ENCODE data around the gene ZNF611. TPM values are rescaled to one million over a fixed set of nuclear protein-coding genes. Genes with fewer than 3 reads are reported as not detected.
"Not testable (repeated sequence)": the region's sequence is repeated elsewhere in the genome, so short reads cannot be mapped to it uniquely, and the experiment has no call there.

The ZNF611 gene
- total RNA-seq, 1 donor from 2014 or later: 11.9 TPM

DNA sequence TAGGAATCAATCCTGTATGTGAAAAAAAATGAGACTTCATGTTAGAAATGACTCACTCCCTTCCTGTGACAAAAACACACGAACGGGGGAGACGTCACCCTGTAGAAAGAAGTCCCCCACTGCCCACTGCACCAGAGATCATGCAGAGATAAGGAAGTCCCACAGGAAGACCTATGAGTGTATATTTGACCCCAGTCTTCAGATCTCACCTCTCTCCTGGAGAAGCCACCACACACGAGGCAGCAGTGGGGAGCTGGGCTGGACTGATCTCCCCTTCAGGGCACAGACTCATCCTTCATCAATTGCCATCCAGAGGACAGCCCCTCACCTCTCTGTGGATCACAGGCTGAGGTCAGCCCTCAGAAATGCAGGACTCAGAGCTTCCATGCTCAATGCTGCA is 18.9 kb downstream of the ZNF611 start:
- peak; percentile 71 for DNase-seq

DNA sequence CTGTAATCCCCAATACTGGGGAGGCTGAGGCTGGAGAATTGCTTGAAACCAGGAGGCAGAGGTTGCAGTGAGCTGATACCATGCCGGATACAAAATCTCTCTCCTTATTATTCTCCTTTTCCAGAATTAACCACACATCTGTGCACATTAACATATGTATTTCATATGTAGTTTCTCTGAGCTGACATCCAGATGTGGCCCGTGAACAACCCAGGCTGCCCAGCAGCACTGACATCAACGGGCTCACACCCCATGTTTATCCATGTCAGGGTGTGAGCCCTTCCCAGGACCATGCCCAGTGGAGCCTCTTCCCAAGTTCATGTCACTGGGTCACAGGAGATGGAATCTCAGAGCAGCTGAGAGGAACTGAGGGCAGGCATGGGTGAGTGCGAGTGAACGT is 19.5 kb downstream of the ZNF611 start:
- DNase-seq: not testable (repeated sequence)

DNA sequence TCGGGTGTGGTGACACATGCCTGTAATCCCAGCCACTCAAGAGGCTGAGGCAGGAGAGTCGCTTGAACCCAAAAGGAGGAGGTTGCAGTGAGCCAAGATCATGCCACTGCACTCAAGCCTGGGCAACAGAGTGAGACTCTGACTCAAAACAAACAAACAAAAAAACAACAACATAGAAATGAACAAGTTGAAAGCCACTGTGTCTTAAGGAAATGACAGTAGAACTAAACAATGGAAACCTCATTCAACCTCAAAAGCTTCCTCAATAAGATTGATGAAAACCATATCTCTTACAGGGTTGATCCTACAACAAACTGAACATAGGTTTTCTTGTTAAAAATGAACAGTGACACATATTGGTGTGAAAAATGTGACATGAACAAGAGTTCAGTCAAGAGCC is 21.8 kb downstream of the ZNF611 start:
- not testable (repeated sequence) for DNase-seq

DNA sequence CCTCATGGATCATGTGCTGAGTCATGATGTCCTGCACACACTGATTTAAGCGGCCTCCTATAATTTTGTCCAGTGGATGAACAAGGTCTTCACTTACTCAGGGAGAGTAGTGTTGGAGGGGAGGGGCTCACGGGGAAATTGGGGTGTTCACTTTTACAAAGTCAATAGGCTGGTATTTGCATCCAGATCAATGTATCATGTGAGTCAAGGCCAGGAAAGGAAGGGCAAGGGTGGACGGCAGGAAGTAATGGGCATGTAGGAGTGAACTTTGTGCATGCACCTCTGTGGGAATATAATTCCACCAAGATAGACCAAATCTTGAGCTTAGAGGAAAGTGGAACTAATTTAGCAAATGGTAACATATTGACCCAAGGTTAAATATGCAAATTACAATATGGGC is 23.2 kb downstream of the ZNF611 start:
- not testable (repeated sequence) for DNase-seq

DNA sequence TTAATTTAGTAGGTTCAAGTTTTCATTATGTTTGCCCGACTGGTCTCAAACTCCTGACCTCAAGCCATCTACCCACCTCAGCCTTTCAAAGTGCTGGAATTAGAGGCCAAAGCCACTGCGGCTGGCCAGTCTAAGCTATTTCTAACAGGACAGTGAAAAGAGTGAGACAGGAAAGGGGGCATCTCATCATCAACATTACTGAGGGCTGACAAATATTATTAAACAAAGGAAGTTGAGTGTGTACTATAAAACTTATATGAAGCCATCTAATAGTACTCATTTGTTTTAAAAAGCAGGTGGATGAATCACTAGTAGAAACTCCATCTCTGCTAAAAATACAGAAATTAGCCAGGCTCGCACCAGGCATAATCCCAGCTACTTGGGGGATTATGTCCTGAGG is 24.3 kb downstream of the ZNF611 start:
- no peak for DNase-seq

DNA sequence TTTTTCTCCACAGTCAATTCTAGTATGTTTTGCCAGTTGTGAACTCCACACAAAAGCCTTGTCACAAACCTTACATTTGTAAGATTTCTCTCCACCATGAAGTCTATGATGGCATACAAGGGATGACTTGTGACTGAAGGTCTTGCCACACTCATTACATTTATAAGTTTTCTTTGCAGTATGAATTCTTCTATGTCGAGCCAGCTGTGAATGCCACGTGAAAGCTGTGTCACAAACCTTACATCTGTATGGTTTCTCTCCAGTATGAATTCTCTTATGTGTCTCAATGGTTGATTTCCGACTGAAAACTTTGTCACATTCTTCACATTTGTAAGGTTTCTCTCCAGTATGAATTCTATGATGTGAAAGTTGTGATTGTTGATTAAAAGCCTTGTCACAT is 29.2 kb downstream of the ZNF611 start:
- not testable (repeated sequence) for DNase-seq

DNA sequence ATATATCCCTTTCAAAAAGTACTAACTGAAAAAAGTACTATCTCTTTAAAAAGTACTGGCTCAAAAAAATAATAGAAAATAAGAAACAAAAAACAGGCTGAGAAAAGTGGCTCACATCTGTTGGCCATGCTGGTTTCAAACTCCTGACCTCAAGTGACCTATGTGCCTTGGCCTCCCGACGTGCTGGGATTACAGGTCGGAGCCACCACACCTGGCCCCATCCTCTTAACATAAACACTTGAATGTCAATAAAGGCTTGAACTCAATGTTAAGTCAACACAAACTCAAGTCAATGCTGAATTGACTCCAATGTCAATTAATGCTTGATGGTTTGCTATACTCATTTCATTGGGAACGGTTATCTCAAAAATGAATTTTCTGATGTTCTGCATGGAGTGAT is 30.9 kb downstream of the ZNF611 start:
- no peak for DNase-seq

DNA sequence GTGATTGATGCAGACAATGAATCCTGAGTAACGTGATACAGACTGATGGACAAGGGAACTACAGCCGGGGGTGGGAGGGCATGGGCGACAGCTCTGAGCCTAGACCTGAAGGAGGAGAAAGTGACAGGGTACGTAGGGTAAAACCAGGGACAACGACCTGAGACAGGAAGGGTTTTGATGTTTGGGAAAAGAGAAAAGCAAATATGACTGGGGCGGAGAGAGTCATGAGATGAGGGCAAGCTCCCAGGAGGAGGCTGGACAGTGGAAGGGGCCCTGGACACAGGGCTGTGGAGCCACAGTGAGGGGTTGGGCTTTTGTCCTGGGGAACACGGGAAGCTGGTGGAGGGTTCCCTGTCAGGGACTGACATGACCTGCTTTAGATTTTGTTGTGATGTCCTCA is 34.2 kb downstream of the ZNF611 start:
- no peak for DNase-seq

DNA sequence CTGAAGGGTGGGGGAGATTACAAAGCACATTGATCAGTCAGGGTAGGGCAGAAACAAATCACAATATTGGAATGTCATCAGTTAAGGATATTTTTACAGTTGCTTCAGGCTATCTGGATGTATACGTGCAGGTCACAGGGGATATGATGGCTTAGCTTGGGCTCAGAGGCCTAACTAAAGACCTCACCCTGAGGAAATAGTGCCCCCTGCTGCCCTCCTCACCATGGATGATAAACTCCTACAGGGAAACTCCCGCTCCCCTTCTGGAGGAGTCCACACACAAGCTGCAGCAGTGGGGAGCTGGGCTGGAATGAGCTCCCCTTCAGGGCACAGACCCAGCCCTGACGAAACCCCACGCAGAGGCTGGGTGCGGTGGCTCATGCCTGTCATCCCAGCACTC is 35.3 kb downstream of the ZNF611 start:
- DNase-seq: peak; percentile 11

DNA sequence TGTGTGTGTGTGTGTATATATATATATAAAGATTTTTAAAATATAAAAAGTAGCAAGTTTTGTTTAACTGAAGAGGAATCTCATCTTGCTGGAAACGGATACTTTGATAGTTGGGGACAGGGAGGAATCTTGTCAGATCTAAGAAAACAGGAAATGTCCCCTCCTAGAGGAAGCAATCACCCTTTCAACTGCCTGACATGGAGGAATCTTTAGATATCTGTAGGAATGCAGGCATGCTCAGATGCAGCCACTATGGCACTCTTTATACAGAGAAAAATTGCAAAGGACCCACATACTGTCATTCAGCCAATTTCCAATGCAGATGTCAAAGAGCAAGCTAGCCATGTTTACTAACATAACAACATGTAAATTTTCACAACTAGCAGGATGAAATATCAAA is 38.8 kb downstream of the ZNF611 start:
- no peak for DNase-seq

DNA sequence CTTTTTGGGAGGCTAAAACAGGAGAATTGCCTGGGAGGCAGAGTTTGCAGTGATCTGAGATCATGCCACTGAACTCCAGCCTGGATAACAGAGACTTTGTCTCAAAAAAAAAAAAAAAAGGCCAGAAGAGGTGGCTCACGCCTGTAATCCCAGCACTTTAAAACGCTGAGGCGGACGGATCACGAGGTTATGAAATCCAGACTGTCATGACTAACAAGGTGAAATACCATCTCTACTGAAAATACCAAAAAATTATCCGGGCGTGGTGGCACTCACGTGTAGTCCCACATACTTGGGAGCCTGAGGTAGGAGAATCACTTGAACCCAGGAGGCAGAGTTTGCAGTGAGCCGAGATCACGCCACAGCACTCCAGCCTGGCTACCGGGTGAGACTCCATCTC is 39.9 kb downstream of the ZNF611 start:
- DNase-seq: no peak

DNA sequence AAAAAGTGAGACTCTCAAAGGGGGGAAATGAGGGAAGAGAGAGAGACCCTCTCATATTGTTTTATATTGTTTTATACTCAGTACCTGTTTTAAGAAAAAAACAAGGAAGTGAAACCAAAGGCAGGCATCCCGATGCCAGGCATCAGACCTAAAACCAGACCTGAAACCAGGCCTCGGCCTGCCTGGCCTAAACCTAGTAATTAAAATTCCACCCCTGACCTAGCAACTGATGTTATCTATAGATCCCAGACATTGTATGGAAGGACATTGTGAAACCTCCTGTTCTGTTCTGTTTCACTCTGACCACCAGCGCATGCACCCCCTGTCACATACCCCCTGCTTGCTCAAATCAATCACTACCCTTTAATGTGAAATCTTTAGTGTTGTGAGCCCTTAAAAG is 40.6 kb downstream of the ZNF611 start:
- not testable (repeated sequence) for DNase-seq

DNA sequence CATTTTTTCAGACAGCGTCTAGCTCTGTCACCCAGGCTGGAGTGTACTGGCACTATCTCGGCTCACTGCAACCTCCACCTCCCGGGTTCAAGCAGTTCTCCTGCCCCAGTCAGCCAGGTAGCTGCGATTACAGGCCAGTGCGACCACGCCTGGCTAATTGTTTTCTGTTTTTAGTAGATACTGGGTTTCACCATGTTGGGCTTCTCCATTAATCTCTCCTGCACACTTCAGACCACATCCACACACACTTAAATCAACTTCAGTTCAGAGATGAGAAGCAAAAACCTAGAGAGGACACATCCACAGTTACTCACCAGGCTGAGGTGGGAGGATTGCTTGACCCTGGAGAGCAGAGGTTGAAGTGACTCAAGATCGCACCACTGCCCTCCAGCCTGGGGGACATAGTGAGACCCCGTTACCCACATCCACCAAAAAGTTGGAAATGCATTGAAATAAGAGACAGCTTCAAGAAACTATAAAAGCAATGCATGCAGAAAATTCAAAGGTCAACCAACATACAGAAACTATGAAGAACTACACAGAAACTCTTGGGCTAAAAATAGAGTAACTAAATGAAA is 42.3 kb downstream of the ZNF611 start:
- no peak for DNase-seq

DNA sequence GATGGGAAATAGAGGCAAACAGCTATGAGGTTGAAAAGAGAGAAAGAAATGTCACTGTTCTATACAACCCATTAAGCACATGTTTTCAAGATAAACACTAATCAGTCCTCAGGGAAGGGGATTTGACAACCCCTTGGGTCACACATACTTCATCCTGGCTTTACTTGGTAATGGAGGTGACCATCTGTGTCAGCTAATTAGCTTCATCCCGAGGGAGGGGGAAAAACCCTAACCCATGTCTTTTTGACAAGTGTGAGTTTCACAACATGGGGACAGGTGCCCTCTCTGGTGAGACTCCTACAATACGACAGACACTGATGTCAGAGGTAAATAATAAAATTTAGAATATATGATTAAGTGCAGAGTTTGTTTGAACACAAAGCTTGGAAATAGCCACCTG is 43.1 kb downstream of the ZNF611 start:
- DNase-seq: no peak

DNA sequence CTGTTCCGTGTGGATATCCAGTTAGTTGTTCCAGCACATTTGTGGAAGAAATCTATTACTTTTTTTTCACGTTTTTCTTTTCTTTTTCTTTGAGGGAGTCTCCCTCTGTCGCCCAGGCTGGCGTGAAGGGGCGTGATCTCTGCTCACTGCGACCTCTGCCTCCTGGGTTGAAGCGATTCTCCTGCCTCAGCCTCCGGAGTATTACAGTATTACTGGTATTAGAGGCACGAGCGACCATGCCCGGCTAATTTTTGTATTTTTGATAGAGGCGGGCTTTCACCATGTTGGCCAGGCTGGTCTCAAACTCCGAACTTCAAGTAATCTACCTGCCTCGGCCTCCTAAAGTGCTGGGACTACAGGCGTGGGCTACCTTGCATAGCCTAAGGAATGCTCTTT is 43.6 kb downstream of the ZNF611 start:
- DNase-seq: no peak

DNA sequence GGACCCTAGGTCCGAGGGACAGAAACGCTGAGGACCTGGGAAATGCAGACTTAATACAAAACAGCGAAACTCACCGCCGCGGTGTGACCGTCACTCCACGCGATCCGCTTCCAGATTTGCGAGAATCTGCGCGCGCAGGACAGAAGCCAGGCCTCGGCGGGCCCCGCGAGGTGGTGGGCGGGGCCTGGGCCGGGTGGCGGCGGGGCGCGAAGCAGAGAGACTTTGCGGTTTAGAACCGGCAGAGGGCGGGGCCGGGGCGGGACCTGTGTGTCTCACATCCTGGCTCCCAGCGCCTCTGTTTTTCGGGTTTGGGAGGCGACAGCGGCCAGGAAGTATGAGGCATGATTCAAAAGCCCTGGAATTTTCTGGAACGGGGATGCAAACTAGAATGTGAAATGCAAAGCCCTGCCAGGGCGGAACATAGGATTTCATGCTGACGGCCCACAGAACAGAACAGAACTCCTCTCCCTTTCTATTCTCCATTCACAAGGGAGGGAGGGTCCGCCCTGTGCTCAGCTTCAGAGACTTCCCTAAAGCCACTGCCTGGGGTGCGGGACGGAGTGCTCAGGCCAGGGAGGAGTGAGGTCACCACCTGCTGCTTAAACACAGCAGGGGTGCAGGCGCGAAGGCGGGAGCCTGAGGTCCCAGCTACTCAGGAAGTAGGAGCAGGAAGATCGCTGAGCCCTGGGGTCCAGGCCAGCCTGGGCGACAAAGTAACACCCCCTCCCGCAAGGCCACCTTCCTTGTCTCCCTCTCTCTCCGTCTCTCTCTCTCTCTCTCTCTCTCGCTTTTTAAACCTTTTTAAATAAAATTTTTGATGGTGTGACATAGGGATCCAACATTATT is 44.3 kb downstream of the ZNF611 start:
- DNase-seq: peak; percentile 95

DNA sequence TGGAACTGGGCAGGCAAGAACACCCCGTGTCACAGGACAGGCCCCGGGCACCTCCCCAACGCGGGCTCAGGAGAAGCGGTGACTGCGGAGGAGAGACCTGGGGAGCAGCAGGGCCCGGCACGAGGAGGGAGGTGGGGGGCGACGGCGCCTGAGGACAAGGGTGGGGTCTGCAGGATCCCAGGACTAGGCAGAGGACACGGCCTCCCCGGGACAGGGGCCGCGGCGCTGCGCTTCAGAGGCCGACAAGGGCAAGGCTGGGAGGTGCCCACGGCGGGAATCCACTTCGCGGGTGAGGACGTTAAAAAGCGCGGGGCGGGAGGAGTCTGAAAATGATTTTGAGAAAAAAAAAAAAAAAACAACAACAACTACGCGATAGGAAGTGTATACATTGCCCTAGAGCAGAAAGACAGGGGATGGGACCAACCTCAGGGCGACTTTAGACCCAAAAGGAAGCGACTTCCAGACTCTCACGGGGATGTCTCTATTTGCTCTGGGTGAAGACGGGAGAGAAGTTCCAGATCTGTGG is 44.9 kb downstream of the ZNF611 start:
- DNase-seq: no peak

DNA sequence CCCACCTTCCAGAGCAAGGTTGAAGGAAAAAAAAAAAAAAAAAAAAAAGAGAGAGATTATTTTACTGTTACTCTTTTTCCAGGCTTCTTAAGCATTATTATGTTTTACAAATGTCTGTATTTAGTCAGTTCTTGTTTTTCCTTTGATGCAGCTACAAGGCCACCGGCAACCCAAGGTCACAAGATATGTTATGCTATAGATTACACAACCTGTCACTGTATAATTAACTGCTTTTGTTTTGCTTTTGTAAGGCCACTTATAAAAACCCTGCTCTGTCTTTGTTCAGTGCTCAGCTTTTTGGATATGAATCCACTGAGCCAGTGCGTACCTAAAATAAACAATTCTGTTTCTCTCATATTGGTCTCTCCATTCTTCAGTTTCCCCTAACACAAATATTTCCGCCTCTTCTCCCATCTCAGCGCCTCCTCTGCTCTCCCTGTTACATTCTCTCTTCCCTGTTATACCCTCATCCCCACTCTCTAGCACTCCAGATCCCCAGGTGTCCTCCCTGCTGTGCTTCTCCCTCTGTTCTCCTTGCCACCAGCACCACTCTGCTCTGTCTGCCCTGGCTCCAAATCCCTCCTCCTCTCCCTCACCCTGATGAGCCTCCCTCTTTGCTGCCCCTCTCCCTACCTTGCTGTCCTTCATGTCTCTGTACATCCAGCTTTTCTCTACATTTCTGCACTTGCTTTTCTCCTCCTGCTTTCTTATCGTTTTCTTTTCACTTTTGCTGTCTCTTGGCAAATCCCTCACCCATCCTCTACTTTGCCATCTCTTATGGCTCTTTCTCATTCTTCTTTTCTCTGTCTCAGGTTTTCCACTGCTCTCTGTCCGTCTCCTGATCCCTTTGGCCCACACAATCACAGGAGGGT is 45.7 kb downstream of the ZNF611 start:
- DNase-seq: peak; percentile 19

DNA sequence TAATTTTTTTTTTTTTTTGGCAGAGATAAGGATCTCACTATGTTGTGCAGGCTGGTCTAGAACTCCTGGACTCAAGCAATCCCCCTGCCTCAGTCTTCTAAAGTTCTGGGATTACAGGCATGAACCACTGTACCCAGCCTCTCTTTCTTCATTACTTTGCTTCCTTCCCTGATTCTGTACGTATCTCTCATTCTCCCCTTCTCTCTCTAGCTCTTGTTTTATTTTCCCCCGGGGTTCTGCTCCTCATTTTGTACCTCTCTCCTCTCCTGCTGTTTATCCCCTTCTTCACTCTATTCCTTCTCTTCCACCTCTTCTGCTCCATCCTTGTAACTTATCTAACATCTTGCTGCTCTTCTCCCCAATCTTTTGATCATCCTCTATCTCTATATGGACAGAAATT is 46.5 kb downstream of the ZNF611 start:
- DNase-seq: no peak

DNA sequence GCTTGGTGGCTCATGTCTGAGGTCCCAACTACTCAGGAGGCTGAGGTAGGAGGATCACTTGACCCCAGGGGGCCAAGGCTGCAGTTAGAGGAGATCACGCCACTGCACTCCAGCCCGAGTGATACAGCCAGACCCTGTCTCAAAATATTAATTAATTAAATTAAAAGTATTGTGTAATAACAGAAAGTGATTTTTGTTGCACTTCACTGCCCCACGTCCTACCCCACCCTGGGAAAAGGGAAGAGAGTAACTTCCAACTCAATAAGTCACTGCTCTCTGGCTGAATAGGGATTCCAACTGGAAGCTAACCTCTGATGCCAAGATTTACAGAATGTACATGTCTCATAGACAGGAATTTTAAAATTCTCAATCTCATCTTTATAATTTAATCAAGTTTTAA is 47.2 kb downstream of the ZNF611 start:
- no peak for DNase-seq

DNA sequence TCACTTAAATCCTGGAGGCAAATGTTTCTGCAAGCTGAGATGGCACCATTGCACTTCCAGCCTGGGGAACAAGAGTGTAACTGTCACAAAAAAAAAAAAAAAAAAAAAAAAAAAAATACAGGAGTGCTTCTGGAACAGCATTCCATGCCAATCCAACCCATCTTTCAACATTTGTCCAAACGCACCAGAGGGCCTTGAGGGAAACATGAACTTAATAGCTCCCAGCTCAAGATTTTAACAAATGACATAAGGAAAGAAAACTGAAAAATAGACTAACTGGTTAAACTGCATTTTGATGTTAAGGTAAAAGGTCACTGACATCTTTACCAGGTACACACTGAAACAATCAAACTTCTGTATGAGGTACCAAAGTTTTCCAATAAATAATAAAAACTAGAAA is 49.0 kb downstream of the ZNF611 start:
- DNase-seq: no peak

DNA sequence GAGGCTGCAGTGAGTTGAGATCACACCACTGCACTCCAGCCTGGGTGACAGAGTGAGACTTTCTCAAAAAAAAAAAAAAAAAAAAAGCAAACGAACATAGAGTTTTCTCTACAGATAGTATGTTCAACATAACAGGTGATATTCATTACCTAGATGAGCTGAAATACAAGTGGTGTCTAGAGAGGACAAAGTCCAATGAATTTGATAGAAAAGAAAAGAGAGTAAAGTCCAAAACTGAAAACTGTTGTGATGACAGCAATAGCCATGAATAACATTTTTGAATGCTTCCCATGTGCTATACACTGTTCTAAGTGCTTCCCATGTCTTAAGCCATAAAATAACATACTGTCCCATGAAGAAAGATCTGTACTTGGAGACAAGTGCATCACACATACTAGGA is 53.6 kb downstream of the ZNF611 start:
- DNase-seq: not testable (repeated sequence)

DNA sequence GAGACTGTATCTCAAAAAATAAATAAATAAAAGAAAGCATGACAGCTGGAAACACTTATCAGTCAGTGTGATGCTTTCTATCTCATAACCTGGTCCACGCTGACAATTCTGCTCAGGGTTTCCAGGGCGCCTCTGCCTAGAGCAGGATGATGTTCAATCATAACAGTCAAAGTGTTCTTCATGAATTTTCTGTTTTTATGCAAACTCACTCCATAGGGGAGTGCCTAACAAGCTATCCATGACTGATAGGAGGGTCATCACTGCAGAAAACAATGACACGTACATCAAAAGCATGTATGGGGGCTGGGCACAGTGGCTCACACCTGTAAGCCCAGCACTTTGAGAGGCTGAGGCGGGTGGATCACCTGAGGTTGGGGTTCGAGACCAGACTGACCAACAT is 55.2 kb downstream of the ZNF611 start:
- no peak for DNase-seq

Measured in dermis blood vessel endothelial cell (primary cell).